GM19467 (cell line): ENCODE results near the gene BMP4.

Experiments
- ATAC-seq: cut with Tn5 transposase; IDR thresholded peaks from one replicate; pipeline ENCODE4 v1.9.1; 2021; ENCODE audit warnings: mild to moderate bottlenecking, moderate library complexity; ENCODE audit not compliant: unreplicated experiment

The BMP4 gene

GRCh38 chr14:53947094-53947445 is 9.6 kb downstream of the BMP4 start:
- ATAC-seq, result no peak

DNA sequence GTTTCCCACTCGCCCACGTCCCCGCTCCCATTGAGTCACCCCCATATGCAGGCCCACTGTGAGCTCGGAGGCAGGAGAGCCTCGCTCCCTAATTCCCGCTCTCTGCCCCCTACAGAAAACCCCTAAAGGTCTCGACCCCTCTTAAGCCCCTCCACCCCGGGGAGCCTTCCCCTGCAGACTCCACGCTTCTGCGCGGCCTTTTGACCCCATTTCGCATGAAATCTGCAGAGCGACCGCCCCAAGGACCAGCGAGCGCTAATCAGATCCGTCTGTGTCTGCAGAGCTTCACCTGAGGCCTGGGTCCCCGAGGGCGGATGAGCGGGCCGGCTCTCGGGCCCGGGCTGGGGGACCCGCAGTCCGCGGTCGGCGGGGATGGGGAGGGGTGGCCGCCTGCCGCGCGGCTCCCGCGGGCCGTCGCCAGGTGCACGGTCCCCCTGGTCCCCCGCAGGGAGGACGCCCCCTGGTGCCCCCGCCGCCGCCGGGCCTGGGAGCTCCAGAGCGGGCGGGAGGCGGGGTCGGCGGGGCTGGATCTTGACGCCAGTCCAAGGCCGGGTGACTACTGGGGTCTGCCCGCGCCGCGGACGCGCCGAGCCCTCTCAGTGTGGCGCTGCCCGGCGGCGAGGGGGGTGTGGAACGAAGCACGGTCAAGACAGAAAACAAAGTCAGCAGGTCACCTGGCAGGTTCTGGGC is 10.1 kb downstream of the BMP4 start:
- no peak for ATAC-seq

DNA sequence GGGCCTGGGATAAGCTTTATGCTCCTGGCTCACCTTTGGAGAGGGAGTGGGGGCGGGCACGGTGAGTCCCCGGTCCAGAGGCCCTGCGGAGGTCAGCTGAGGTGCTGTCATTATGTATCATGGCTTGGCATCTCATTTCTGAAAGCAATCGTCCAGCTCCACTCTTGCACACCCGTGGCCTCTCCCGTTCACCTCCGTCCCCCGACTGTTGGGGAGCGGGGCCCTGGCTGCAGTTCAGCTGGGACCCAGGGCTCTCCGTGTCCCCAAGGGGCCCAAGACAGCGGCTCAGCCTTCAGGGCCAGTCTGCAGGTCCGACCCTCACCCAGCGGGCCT is 10.6 kb downstream of the BMP4 start:
- ATAC-seq, result no peak

DNA sequence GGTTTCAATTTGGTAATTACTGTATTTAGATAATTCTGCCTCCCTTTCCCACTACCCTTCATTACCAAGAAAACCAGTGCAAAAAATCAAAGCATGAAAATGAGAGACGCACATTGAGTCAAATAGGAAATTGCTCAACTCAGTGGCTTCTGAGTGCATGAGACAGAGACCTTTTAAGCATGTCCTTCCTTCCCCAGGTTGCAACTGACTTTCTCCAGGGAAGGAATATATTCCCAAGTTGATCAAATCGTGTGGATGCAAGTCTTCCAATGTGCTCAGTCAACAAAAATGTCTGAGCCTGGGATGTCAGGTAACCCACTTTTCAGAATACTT is 12.9 kb downstream of the BMP4 start:
- ATAC-seq, result no peak

- no peak for ATAC-seq
These were observed 13.5 kb downstream of the BMP4 start for GRCh38 chr14:53942970-53943750.

DNA sequence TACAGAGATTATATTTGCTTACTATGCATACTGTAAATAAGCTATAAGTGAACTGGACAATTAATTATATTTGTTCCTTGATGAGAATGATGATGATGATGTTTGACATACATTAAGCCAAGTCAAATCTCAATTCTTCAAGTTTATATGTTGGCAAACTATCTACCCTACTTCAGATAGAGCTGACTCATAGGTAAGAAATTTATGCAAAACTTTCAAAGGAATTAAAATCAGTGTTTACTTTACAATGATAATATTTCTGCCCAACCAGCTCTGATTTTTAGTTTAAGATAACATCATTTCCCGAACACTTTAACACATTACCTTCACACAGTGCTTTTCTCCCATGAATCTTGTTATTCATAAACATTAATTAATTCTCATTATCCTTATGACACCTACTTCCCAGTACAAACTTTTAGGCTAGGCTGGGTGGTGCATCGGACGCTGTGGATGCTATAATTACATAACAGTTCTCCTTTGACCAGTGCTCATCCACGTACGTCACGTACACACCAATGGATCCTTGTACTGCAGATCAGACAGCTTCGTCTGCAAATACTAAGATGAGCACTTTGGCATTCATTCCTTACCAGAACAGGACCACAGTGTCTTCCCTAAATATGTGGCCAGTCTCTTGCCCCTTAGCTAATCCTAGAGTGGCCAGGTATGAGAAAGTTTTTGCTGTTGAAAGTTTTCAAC is 18.3 kb downstream of the BMP4 start:
- no peak for ATAC-seq

DNA sequence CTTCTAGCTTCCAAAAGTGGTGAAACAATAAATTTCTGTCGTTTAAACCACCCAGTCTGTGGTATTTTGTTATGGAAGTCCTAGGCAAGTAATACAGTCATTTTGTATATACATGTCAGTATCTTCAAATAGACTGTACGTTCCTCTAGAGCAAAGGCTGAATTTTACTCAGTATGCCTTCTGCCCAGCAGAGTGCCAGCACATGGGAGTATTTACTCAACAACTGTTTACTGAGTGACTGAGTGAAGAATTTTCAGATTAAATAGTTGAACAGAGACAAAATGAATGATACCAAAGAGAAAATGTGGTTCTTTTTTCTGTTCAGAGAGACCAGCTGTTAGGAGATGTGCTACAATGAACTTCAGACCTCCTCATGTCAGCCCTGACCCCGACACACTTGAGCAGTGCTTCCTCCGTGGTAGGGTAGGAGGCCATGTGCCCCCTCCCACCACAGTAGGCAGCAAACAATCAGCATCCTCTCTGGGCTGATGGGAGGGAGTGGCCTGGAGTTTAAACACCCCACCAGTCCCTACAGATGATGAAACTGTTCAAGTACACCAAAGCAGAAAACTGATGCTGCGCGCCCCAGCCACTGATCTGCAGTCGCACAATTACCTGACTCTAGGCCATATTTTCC is 21.7 kb downstream of the BMP4 start:
- ATAC-seq, result no peak

DNA sequence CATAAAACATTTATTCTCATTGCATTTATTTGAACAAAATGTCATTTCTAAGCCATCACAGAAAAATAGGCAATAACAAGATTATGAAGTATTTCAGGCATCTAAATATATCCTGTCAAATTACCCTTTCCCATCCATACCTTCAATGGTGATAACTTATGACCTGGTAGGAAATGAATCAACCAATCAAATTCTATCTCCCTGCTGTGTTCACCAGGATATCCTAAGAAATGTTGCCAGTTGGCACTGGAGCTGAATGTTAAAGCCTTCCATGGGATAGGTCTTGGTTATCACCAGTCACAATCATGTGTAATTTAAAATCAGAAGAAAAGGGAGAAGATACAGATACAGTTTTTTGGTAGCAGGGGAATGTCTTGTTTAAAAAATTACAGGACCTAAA is 23.7 kb downstream of the BMP4 start:
- no peak for ATAC-seq

- ATAC-seq, result no peak
These were observed 26.5 kb downstream of the BMP4 start for GRCh38 chr14:53929871-53930715.

GRCh38 chr14:53927171-53927570 is 29.5 kb downstream of the BMP4 start:
- no peak for ATAC-seq

GRCh38 chr14:53925201-53925766 is 31.3 kb downstream of the BMP4 start:
- no peak for ATAC-seq

- no peak for ATAC-seq
These were observed 31.9 kb downstream of the BMP4 start for GRCh38 chr14:53924753-53925152.

DNA sequence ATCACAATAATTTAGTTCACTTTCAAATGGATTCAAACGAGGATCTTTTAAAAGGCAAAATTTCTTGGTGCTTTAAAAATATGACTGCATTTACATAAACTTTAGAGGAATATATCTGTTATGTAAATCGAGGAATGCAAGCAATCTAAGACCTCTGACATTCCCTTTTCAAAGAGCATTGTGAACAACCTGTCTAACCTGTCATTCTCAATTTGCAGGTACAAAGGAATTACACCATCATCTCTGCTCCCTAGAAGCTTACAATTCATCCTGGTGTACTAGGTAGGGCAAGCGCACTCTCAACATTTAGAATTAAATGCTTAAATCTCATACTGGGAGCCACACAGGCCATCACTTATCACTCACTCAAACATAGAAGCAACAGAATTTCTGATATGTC is 35.6 kb downstream of the BMP4 start:
- ATAC-seq, result no peak

- ATAC-seq, result no peak
These were observed 40.4 kb downstream of the BMP4 start for GRCh38 chr14:53916239-53916638.

- no peak for ATAC-seq
These were observed 41.1 kb downstream of the BMP4 start for GRCh38 chr14:53915364-53916014.

DNA sequence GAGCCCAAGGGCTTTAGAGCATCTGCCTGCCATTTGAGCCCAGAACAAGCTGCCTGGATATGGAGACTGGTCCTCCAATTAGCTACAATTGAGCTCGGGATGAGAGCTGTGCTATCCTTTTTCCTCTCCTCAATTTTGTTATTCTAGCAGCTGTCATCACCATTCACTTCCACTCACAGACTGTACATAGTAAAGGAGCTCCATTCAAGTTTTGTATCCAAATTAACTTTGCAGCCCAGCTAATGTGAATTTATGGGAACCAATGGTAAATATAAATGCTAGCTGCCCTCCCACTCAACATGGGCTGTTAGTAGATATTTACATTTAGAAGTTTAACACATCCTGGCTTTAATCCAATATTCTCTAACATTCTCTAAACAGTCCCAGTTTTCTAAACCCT is 44.6 kb downstream of the BMP4 start:
- no peak for ATAC-seq

- no peak for ATAC-seq
These were observed 48.2 kb downstream of the BMP4 start for GRCh38 chr14:53908416-53908815.

DNA sequence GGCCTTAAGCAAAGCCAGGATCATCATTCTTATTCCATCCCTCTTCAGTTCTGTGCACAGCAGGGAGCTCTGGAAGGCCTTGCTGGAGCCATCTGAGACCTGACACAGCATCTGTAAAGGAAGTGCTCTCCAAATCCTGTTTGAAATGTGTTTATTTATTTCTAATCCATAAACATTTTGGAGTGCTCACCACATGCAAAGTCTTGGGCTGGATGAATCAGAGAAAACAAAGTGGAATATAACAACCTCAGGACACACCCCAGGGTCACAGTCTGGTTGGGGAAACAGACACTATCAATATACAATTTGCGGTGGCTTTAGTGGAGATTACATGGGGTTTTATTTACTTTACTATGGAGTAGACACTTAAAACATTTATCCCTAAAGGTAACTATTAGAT is 54.3 kb downstream of the BMP4 start:
- ATAC-seq, result no peak

DNA sequence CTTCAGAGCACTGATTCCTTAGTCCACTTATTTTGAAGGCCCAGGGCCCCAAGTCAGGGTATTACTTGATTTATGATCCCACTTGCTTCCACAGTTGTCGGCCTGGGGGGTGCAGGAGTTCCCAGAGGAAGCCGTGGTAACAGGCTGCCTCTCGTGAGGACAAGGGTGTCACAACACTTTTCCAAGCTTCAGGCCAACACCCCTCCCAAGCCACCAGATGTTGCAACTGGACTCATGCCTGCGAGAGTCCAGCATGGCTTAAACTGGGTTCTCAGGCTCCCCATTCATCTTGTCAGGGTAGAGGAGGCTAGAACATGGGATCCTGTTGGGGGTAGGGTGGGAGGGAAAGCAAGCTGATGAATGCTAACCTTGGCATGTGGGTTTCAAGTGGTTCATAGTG is 56.1 kb downstream of the BMP4 start:
- ATAC-seq, result no peak
